Fibroblast of skin of left biceps (primary cell): ENCODE results near the gene OR7C2.

Experiments
- DNase-seq, 2 experiments: peaks; one replicate each; pipeline ENCODE4 v3.0.0-alpha.2; 2013; ENCODE audit warnings: low read depth in 2 of 2

Gene OR7C2

DNA sequence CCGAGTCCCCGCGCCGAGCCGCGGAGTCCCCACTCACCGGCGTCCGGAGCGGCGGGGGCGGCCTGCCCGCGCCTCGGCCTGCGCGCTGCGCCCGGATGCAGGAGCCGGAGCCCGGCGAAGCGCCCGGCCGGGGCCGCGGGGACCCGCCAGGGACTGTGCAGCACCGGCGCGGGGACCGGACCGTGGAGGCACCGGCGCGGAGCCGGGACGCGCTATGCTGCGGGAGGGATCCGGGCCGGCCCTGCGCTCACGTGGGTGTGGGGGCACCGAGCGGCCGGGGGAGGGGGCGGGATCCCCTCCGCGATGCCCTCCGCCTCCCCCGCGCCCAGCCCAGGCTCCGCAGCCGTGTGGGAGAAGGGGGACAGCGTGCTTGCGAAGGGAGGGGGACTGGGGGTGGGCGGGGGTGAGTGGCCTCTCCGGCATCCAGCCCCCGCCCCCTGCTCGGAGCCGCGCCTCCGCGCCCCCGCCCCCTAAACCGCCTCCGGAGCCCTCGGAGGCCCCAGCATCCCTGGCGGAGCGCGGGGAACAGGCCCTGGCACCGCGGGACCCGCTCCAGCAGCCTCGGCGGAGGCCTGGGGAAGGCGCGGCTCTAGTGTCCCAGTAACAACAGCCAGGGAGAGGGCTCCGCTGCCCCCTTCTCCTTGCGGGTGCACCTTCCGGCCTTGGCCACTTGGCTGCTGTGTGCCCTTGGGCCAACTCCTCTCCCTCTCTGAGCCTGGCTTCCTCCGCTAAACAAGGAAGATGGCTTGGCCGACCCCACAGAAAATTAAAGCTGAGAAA lies 38.4 kb downstream of the OR7C2 start, which contains the start of gene SLC1A6:
TSS of gene SLC1A6 (minus strand) at position 389 of the 780 bp plus-strand sequence. CDS start 6,954 bp downstream, outside the sequence.
- no peak for DNase-seq

GRCh38 chr19:14985133-14985532 lies 43.8 kb downstream of the OR7C2 start:
- DNase-seq, result no peak
